HG02571 (cell line): ENCODE results near the gene PTGES2.
"Not testable (repeated sequence)": the region's sequence is repeated elsewhere in the genome, so short reads cannot be mapped to it uniquely, and the experiment has no call there.

Experiments used
- ATAC-seq: cut with Tn5 transposase; IDR thresholded peaks from one replicate; pipeline ENCODE4 v1.9.1; 2021; ENCODE audit warnings: mild to moderate bottlenecking, moderate library complexity; ENCODE audit not compliant: unreplicated experiment

PTGES2 gene

DNA sequence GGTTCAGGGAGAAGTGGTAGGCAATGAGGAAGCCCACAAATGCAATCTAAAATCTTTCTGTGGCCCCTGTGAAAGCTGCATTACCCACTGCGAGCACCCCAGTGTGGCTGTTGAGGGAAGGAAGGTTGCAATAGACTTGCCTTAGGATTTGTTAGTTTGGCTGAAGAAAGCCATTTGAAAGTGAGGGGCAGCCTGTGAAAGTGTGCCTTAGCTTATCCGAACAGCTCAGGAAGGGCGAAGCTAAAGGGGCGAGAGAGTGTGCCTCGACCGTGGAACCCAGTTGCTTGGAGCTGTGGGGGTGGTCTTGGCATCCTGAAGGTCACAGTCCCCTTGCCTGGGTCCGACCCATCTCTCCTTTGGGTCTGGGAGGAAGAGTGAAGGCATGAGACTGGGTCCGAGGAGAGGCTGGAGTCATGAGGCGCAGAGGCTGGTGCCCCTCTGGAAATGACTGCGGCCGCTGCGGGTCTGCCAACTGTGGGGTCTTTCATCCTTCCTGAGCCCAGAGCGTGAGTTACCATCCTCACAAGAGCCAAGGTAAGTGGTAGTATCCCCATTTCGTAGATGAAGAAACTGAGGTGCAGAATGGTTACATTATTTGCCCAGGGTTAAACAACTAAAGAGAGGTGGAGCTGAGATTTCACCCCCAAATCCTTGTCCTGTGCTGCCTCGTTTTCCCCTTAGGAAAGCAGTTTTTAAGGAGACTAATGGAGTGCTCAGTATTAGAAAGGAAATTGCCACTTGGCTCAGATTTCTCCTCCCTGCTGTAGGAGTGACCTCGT is 35.1 kb downstream of the PTGES2 start:
- ATAC-seq = no peak

DNA sequence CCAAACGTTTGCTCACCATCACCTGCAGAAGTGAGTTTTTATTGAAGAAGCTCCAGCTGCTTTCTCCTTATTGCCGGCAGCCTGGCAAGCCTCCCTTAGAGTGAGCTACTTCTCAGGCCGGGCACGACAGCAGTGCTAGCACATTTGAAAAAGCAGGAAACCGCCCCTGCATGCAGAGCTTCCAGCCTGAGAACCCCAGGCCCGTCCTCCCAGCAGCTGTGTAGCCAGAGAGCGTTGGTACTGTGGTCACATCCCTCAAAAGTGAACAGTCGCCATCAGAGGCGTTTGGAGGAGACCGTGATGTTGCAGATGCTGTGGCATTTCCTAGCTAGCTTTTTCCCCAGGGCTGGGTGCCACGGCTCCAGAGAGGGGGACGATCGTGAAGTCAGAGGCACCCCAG is 36.0 kb downstream of the PTGES2 start:
- ATAC-seq = no peak

DNA sequence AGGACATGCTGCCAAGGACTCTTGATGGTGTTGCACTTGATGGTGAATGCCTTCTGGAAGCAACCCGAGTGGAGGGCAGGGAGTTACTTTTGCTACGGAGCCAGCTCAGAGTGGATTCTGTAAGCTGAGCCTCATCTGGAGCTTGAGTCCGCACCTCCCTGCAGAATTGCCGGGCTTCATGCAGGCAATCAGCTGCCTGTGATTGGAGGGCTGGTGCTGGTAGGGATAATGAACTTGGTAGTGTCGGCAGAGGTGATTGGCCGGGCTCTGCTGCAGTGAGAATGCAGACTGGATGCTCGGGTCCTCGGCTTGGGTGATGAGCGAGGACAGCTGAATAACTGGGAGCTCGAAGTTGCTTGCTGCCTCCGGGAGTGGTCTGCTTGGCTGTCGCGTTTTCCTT is 36.4 kb downstream of the PTGES2 start:
- ATAC-seq = no peak

DNA sequence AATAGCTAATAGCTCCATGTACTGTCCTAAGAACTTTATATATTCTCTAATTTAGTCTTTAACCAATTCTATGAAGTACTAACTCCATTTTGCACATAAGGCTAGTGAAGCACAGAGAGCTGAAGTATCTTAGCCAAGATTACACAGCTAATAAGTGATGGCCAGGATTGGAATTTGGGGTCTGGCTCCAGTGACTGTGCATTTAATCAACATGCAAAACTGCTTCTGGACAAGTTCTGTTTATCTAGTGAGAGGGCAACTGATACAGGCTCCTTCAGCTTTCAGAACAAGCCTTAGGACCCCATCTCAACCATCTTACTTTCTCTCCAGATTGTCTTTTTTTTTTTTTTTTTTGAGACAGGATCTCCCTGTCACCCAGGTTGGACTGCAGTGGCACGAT is 38.2 kb downstream of the PTGES2 start:
- no peak for ATAC-seq

DNA sequence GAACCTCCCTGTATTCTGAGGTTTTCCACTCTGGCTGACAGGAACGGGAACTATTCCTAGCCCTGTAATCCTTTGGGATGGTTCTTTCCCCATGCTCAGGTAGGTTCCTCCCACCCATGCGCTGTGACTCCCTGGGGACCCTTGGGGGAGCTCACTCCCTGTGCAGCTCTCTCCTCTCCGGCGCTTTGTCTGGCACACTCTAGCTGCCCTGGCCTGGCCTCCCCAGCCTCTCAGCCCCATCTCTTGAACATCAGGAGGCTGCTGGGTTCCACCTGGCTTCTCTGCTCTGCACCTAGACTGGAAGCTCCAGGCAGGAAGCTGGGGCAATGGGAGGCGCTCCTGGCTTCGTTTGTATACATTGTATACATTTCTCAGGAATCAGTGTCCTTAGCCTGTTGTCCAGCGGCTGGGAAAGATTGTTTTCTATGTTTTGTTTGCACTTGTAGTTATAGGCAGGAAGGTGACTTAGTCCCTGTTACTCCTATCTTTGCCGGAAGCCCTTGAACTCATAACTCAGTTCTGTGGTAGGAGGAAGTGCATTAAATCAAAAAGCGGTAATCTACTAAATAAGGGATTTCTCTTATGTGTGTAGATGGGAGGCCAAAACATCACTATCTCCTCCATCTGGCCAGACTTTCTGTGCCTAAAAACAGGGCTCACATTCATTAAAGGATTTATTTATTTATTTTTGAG is 39.1 kb downstream of the PTGES2 start:
- ATAC-seq = no peak

DNA sequence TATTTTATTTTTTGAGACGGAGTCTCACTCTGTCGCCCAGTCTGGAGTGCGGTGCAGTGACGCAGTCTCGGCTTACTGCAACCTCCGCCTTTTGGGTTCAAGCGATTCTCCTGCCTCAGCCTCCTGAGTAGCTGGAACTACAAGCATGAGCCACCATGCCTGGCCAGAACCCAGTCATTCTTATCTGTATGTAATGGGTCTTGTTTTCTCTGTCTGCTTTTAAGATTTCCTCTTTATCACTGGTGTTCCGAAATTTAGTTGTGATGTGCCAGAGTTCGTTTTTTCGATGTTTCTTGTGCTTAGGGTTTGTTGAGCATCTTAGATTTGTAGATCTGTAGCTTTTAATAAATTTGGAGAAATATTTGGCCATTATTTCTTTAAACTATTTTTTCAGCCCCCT is 40.3 kb downstream of the PTGES2 start:
- no peak for ATAC-seq

DNA sequence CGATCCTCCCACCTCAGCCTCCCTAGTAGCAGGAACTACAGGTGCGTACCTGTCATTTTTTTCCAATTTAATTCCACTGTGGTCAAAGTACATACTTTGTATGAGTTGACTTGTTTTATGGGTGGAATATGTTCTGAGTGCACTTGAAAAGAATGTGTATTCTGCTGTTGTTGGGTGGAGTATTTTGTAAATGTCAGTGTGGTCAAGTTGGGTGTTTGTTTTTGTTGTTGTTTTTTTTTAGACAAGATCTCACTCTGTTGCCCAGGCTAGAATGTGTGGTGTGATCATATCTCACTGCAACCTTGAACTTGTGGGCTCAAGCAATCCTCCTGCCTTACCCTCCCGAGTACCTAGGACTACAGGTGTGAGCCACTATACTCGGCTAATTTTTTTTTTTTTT is 41.6 kb downstream of the PTGES2 start:
- no peak for ATAC-seq

DNA sequence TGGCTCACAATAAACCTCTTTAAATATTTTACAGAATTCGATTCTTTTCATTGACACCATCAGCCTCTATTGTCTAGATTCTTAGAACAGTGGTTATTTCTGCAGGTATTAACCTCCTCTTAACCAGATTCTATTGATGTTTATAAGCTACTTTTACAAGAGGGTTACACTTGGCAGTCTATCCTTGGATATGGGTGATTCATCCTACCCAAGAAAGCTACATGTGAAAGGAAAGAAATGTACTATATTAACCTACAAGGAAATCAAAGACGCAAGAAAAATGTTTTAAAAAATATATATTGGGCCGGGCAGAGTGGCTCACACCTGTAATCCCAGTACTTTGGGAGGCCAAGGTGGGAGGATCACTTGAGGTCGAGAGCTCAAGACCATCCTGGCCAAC is 42.8 kb downstream of the PTGES2 start:
- no peak for ATAC-seq

DNA sequence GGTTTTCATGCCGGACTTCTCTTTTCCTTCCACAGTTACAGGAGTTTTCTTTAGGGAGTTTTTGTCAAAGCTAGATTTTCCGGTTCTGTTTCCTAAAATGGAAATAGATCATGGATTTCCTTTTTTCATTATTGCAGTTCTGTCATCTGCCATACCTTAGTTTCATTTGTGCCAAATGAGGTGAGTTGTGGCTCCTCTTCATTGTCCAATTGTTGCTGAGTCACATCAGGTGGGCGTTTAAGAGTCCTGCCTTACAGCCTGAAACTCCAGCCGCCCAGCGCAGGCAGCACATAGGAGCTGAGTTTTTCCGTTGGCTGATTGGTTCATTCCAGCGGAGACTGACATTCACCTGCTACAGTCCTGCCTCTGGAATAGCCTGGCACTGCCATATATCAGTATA is 45.4 kb downstream of the PTGES2 start:
- no peak for ATAC-seq

DNA sequence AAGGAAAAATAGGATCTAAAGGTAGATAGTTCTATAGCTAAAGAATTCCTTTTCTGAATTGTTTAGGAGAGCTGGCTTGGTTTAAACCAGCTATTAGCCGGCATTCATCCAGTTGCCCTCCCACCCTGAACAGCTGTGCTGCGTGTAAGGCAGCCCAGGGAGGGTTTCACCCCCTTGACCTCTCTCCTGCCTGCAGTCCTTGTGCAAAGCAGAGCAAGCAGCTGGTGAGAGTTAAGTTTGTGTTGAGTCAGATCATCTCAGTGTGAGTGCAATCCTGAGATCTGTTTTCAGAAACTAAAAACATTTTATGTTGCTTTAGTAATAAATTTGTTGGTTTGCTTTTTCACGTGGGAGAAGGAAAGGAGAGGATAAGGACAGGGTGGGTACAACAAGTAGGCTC is 46.5 kb downstream of the PTGES2 start:
- ATAC-seq = no peak

DNA sequence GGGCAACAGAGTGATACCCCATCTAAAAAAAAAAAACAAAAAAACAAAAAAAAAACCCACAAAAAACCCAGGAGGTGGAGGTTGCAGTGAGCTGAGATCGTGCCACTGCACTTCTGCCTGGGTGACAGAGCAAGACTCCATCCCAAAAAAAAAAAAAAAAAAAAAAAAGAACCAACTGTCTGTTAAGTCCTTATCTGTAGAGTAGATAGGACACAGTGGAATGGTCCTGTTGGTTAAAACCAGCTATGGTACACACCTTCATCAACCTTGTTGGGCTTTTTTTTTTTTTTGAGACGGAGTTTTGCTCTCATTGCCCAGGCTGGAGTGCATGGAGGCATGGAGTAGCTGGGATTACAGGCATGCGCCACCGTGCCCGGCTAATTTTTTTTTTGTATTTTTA is 47.3 kb downstream of the PTGES2 start:
- ATAC-seq = no peak

DNA sequence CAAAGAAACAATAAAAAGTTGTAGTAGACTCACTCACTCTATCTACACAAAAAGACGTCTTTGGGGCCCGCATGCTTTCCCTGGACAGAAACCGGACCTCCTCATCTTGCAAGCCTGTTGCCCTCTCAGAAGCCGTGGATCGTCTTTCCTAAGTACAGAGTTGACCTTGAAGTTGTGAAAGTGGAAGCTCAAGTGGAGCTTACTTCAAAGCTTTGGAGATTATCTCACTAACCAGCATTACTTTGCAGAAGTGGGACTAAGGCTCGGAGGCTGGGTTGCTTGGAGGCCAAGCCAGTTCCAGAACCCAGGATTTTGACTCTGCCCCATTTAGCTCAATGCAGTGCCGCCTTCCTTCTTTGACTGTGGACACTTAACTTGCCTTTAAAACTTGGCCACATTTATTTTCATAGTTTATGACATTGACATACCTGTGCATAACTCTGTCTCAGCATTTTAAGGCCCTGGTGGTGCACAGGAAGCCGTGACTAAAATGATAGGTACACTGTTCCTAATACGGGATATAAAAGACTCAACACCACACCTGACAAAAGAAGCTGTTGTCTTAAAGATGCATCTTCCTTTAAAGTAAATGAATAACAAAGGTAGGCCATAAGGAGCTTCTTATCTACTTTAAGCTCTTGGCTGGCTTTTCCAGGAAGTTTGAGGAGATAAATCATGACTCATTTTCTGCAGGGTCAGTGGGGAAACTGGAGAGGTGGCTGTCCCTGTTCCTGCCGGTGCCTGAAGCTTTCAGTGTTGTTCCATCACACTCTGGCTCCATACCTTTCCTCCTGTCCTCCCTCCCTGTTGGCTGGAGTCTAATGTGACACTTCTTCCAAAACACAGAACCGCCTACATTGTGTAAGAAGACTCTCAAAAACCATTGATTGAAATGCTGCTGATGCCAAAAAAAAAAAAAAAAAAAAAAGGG is 48.8 kb downstream of the PTGES2 start:
- ATAC-seq = no peak

DNA sequence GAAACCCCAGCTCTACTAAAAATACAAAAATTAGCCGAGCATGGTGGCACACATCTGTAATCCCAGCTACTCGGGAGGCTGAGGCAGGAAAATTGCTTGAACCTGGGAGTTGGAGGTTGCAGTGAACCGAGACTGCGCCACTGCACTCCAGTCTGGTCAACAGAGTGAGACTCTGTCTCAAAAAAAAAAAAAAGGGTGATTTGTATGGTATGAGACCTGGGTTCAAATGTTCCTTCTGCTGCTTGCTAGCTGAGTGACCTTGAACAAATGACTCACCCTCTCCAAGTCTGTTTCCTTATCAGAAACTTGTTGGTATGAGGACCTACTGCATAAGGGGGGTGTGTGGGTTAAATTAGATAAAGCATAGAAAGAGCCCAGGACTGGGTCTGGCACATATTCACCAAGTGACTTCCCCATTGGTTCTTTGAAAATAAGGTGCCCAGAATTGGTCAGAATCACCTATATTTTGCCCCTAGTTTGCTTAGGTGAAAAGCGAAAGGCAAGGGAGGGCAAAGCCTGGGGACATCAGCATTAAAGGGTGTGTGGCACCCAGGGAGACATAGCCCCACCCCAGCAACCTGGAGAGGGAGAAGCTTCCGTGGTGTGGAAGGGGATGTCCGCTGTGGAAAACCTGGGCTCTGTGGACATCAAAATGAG is 49.6 kb downstream of the PTGES2 start:
- ATAC-seq = no peak

DNA sequence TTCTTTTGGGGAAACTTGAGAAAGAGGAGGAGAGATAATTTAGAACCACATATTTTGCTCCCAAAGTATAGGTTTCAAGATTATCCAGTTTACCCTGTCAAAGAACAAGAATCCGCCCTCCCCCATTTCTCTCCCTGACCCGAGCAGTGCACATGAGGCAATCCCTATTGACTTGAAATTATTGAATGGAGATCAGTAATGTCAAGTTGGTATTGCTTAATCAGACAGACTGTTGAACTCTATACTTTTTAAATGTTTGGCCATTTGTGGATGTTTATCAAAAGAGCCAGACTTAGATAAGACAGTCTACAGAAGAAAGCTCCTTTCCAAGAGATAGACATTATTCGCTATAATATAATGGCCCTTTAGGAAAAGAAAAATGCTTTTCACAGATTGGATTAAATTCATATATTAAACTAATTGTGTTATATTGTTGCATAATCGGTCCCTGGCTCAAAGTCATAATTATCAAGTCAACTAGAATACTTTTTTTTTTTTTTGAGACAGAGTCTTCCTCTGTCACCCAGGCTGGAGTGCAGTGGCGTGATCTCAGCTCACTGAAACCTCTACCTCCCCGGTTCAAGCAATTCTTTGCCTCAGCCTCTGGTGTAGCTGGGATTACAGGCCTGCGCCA is 54.2 kb downstream of the PTGES2 start:
- no peak for ATAC-seq

DNA sequence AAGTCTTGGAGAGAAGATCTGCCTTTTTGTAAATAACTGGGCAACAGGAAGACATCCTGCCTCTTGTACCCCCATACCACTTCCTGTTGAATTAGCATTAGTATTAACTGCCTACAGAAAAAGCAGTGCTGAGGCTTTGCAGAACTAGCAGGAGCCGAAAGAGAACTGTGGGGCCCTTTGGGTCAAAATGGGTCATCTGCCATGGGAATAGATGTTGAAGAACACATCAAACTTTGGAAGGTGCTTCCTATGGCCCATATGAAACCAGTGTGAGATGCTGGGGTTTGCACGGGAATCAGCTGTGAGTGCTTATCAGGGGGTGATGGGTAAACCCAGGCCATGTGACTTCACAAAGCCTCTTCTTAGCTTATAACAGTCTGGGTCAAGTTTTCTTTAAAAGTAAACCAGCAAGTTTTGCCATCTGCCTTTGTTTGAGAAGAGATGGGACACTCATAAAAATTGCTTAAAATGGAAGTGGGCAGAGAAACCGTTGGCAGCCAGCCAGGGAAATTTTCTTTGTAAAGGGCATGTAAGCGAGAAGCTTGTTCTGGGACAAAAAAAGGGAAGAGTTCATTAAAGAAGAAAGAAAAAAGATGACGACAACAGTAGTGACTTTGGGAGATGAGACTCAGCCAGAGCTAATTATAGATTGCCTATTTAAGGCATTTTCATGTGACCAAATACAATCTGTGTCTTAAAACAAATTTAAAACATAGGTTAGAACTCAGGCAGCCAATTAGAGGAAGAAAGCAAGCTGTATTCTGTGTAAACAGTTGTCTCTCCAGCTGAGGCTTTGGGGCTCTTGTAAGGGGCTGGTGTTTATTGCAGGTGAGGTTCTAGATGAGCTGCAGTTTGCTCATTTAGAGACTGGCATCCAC is 55.1 kb downstream of the PTGES2 start:
- ATAC-seq = no peak

DNA sequence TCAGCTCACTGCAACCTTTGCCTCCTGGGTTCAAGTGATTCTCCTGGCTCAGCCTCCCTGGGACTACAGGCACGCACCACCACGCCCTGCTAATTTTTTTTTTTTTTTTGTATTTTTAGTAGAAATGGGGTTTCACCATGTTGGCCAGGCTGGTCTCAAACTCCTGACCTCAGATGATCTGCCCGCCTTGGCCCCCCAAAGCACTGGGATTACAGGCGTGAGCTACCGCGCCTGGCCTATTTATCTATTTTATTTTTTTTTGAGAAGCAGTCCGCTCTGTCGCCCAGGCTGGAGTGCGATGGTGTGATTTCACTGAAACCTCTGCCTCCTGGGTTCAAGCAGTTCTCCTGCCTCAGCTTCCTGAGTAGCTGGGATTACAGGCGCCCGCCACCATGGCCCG is 56.1 kb downstream of the PTGES2 start:
- not testable (repeated sequence) for ATAC-seq

DNA sequence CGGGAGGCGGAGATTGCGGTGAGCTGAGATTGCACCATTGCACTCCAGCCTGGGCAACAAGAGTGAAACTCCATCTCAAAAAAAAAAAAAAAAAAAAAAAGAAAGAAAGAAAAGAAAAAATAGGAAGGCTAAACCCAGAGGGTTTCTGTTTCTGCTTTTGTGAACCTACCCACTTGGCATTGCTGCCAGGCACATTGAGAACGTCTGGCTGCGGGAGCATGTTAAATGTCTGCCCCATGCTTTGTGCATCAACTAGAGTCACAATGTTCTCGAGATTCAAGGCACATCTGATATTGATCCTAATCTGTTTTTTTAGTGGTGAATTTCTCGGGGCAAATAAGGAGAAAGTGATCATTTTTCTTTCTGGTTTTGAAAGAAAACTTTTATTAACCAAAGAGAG is 56.7 kb downstream of the PTGES2 start:
- ATAC-seq = no peak
